Posterior cingulate gyrus (tissue), 11 donors: Measurements from ENCODE around the gene SLC49A4.

Source experiments
- DNase-seq, 10 donors: peaks; one replicate each; pipeline versions ENCODE4 v3.0.0 to v3.0.0-alpha.2; 2020 to 2021; ENCODE audit warnings: mixed read lengths in 3 of 10
- intact Hi-C: fragments of 100-400 bp; cut with DNase I; formaldehyde crosslinking; loops from one replicate; pipeline ENCODE4 v1.15.1; 2023

SLC49A4 gene

GRCh38 chr3:122893754-122894668 is 99.1 kb downstream of the SLC49A4 start:
- intact Hi-C loops, result no loop called here
- no peak for DNase-seq

GRCh38 chr3:122898298-122898697 is 103.4 kb downstream of the SLC49A4 start:
- intact Hi-C loops, result no loop called here
- no peak for DNase-seq

GRCh38 chr3:122902326-122902725 is 107.5 kb downstream of the SLC49A4 start:
- intact Hi-C loops, result no loop called here
- no peak for DNase-seq

GRCh38 chr3:122903171-122903570 is 108.3 kb downstream of the SLC49A4 start:
- intact Hi-C loops, result no loop called here

GRCh38 chr3:122907471-122907870 is 112.6 kb downstream of the SLC49A4 start:
- no peak for DNase-seq
- intact Hi-C loops, result no loop called here

More at GRCh38 chr3:122903171-122903570, 108.3 kb downstream of the SLC49A4 start:
- DNase-seq, result no peak

GRCh38 chr3:122908251-122908650 is 113.4 kb downstream of the SLC49A4 start:
- DNase-seq, result no peak
- intact Hi-C loops, result no loop called here

- intact Hi-C loops, result no loop called here
- no peak for DNase-seq
Observed at GRCh38 chr3:122911901-122912300, 117.0 kb downstream of the SLC49A4 start.

GRCh38 chr3:122912772-122913538 is 118.1 kb downstream of the SLC49A4 start:
- DNase-seq, result no peak
- intact Hi-C loops, result no loop called here

- intact Hi-C loops, result no loop called here
- no peak for DNase-seq
Observed at GRCh38 chr3:122913539-122914100, 118.8 kb downstream of the SLC49A4 start.

- peak in 1 of 10 donors; percentile 25 for DNase-seq
- intact Hi-C loops, result no loop called here
Observed at GRCh38 chr3:122915300-122916055, 120.6 kb downstream of the SLC49A4 start.

- intact Hi-C loops, result no loop called here
- no peak for DNase-seq
Observed at GRCh38 chr3:122916084-122916483, 121.2 kb downstream of the SLC49A4 start.

GRCh38 chr3:122916580-122916979 is 121.7 kb downstream of the SLC49A4 start:
- DNase-seq, result no peak
- intact Hi-C loops, result no loop called here

- intact Hi-C loops, result no loop called here
- DNase-seq, result no peak
Observed at GRCh38 chr3:122917412-122917811, 122.5 kb downstream of the SLC49A4 start.

- no peak for DNase-seq
- intact Hi-C loops, result no loop called here
Observed at GRCh38 chr3:122918576-122919290, 123.9 kb downstream of the SLC49A4 start.

- no peak for DNase-seq
- intact Hi-C loops, result no loop called here
Observed at GRCh38 chr3:122919291-122919610, 124.4 kb downstream of the SLC49A4 start.

- DNase-seq, result peak in 1 of 10 donors; percentile 26
- intact Hi-C loops, result no loop called here
Observed at GRCh38 chr3:122920986-122921385, 126.1 kb downstream of the SLC49A4 start.

- intact Hi-C loops, result no loop called here
- DNase-seq, result peak in 1 of 10 donors; percentile 71
Observed at GRCh38 chr3:122921791-122922651, 127.2 kb downstream of the SLC49A4 start.

- DNase-seq, result peak in 1 of 10 donors; percentile 24
- intact Hi-C loops, result no loop called here
Observed at GRCh38 chr3:122923611-122924010, 128.7 kb downstream of the SLC49A4 start.

GRCh38 chr3:122924056-122924455 is 129.2 kb downstream of the SLC49A4 start:
- no peak for DNase-seq

More at GRCh38 chr3:122924056-122924455, 129.2 kb downstream of the SLC49A4 start:
- intact Hi-C loops, result no loop called here
